ENCODE measurements around the gene TRMT2A.

TRMT2A gene

GRCh38 chr22:20062043-20062765 lies 54.8 kb downstream of the TRMT2A start:
- DNase-seq = no peak

All from suppressor macrophage treated with lipopolysaccharide for 1 hour (primary cell).